LNCaP clone FGC (cell line): Measurements from ENCODE around the gene DIS3L.
"Not testable (repeated sequence)": the region's sequence is repeated elsewhere in the genome, so short reads cannot be mapped to it uniquely, and the experiment has no call there.

ENCODE experiments used
- DNase-seq: peaks from one replicate; pipeline ENCODE4 v3.0.0-alpha.2; 2011; ENCODE audit warnings: low read depth
- H3K4me3 ChIP-seq: 2 replicates; pipeline ENCODE4 v1.5.1; 2011; ENCODE audit warnings: mild to moderate bottlenecking, low read depth, low read length, control low read depth
- CTCF ChIP-seq: IDR thresholded peaks from 2 replicates; pipeline ENCODE4 v1.5.1; 2012; ENCODE audit warnings: mild to moderate bottlenecking; ENCODE audit not compliant: control insufficient read depth, insufficient read depth; ENCODE audit errors: extremely low read depth

The DIS3L gene

GRCh38 chr15:66356359-66357236, 63.2 kb downstream of the DIS3L start, which contains the start of gene TIPIN:
TSS of gene TIPIN (minus strand) at chr15:66356685. CDS start at chr15:66352947, 3,738 bp downstream.
- peak; percentile 87 for DNase-seq
- no peak for TF ChIP-seq CTCF
- peak within 1 kb of the TSS; percentile 60 for H3K4me3 ChIP-seq

DNA sequence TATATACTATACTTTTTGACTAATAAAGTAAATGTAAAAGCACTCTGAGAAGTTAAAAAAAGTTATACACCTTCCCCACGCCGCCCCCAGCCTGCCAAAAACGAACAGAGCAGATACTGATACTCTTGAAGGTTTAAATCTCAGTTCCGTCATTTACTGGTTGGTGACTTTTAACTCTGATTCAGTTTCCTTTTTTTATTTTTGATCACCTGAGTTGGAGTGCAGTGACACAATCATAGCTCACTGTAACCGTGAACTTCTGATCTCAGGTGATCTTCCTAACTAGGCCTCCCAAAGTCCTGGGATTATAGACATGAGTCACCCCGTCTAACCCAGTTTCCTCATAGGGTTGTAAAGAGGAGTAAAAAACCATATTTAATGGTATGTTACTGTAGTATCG, 66.4 kb downstream of the DIS3L start:
- TF ChIP-seq CTCF: no peak
- H3K4me3 ChIP-seq: no peak overlapping the region
- DNase-seq: no peak

DNA sequence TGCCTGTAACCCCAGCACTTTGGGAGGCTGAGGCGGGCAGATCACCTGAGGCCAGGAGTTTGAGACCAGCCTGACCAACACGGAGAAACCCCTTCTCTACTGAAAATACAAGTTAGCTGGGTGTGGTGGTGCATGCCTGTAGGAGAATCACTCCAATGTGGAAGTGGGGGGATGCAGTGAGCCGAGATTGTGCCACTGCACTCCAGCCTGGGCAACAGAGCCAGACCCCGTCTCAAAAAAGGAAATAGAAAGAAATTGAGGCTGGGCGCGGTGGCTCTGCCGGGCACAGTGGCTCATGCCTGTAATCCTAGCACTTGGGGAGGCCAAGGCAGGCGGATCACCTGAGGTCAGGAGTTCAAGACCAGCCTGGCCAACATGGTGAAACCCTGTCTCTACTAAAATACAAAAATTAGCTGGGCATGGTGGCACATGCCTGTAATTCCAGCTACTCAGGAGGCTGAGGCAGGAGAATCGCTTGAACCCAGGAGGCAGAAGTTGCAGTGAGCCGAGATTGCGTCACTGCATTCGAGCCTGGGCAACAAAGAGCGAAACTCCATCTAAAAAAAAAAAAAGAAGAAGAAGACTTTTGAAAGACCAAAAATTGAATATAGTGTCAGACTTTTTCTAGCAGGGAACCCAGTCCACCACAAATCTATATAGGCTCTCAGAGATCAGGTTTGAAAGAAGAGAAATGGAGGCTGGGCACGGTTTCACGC, 68.5 kb downstream of the DIS3L start:
- not testable (repeated sequence) for H3K4me3 ChIP-seq, DNase-seq

DNA sequence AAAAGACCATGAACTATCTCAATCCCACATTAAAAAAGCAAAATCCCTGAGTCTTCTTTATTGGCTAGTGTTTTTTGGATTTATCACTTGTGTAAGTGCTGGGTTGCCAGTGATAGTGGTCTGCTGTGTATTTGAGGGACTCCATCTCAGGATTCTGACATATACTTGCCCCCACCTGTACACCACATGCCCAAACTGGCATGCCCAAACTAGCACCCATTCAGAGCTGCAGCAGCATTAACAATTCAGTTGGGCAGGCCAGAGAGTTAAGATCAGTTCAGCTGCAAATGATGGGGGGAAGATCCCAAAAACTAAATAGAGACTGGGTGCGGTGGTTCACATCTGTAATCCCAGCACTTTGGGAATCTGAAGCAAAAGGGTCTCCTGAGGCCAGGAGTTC, 69.4 kb downstream of the DIS3L start:
- no peak for TF ChIP-seq CTCF
- no peak overlapping the region for H3K4me3 ChIP-seq
- DNase-seq: no peak

GRCh38 chr15:66364944-66365528, 71.7 kb downstream of the DIS3L start:
- no peak for DNase-seq
- H3K4me3 ChIP-seq: no peak overlapping the region
- TF ChIP-seq CTCF: no peak

GRCh38 chr15:66369773-66370651, 76.6 kb downstream of the DIS3L start:
- DNase-seq: no peak
- no peak for TF ChIP-seq CTCF
- no peak overlapping the region for H3K4me3 ChIP-seq

GRCh38 chr15:66374179-66374578, 80.8 kb downstream of the DIS3L start:
- no peak for DNase-seq
- TF ChIP-seq CTCF: no peak

More at GRCh38 chr15:66374179-66374578, 80.8 kb downstream of the DIS3L start:
- no peak overlapping the region for H3K4me3 ChIP-seq
